Heart left ventricle (tissue), 16 donors: ENCODE results near the gene RIPPLY1. TPM values are rescaled to one million over a fixed set of nuclear protein-coding genes. Genes with fewer than 3 reads are reported as not detected.

ENCODE experiments used
- ATAC-seq, 4 donors: fragments of 200-7000 bp; cut with Tn5 transposase; one replicate each; pipeline ENCODE4 v1.9.1; 2020 to 2022; ENCODE audit warnings: moderate library complexity in 4 of 4, mild to moderate bottlenecking in 3 of 4, moderate number of reproducible peaks in 1 of 4
- DNase-seq, 5 donors: peaks; one replicate each; pipeline ENCODE4 v3.0.0-alpha.2; 2020
- H3K27ac ChIP-seq, 12 donors: fragments of 200-600 bp; sonication (generic) in 4 of 12; one replicate each; pipeline versions ENCODE4 v1.5.0 to v1.8.0; 2016 to 2022; ENCODE audit warnings: mild to moderate bottlenecking in 2 of 12
- H3K27me3 ChIP-seq, 9 donors: fragments of 200-600 bp; sonication (generic) in 2 of 9; one replicate each; pipeline versions ENCODE4 v1.5.1 to v1.8.0; 2016 to 2022; ENCODE audit warnings: mild to moderate bottlenecking in 3 of 9
- H3K36me3 ChIP-seq, 9 donors: fragments of 200-600 bp; sonication (generic) in 2 of 9; one replicate each; pipeline versions ENCODE4 v1.5.0 to v1.8.0; 2018 to 2022; ENCODE audit warnings: mild to moderate bottlenecking in 2 of 9
- H3K4me1 ChIP-seq, 12 donors: fragments of 200-600 bp; sonication (generic) in 4 of 12; one replicate each; pipeline versions ENCODE4 v1.5.0 to v1.8.0; 2016 to 2022; ENCODE audit warnings: mild to moderate bottlenecking in 3 of 12
- H3K4me3 ChIP-seq, 12 donors: fragments of 200-600 bp; sonication (generic) in 4 of 12; one replicate each; pipeline versions ENCODE4 v1.5.0 to v1.8.0; 2017 to 2022; ENCODE audit warnings: mild to moderate bottlenecking in 9 of 12, moderate library complexity in 4 of 12
- H3K9me3 ChIP-seq, 12 donors: fragments of 200-600 bp; sonication (generic) in 4 of 12; one replicate each; pipeline versions ENCODE4 v1.5.0 to v1.8.0; 2016 to 2022; ENCODE audit warnings: mild to moderate bottlenecking in 1 of 12
- CTCF ChIP-seq, 12 donors: fragments of 200-600 bp; sonication (generic) in 4 of 12; IDR thresholded peaks; one replicate each; pipeline versions ENCODE4 v1.5.0 to v1.8.0; 2018 to 2022; ENCODE audit warnings: antibody characterized with exemption in 12 of 12, mild to moderate bottlenecking in 5 of 12
- POLR2A ChIP-seq, 2 donors: fragments of 450-650 bp; IDR thresholded peaks; one replicate each; pipeline ENCODE4 v1.6.1; 2017; ENCODE audit warnings: antibody characterized with exemption in 2 of 2, mild to moderate bottlenecking in 2 of 2, moderate library complexity in 2 of 2
- WGBS, 4 donors: extraction: QIAGEN DNeasy Blood & Tissue Kit in 2 of 4; methylation state at CpG; one replicate each; pipeline versions ENCODE4 v1.1.5 to v1.1.7; 2013 to 2018; 5-methylcytosine and 5-hydroxymethylcytosine counted together
- intact Hi-C, 10 donors: fragments of 100-400 bp; cut with DNase I; formaldehyde crosslinking; loops; one replicate each; pipeline versions ENCODE4 v1.11.1 to v1.14.2; 2022
- polyA plus RNA-seq, 2 donors: library from polyadenylated mRNA; stranded (reverse); fragments of 200-250 nt; gene quantifications; one replicate each; pipeline ENCODE4 v1.2.3, GENCODE V29; 2013
- total RNA-seq, 9 donors: library from RNA; depleted of rRNA in 2 of 9; stranded (reverse); fragments of >200 nt in 2 of 9; fragmentation: NEBNext Ultra II Directional in 3 of 9; extraction: Animal tissue kit (Norgen Biotek cat#: 25700) in 3 of 9; gene quantifications; one replicate each; pipeline versions ENCODE4 v1.1.0 to v1.2.4, GENCODE V29; 2016 to 2023
- donor health status: ischemic (EF 13 %, LVEDD 7.1; RV severe dilation, severe dysfunction).
- donor health status: healthy with polysubstance abuse.
- donor health status: DM: no; HTN: yes; CAD: no.
- donor health status: DM: no; HTN: no; CAD: no.
- donor health status: ischemic (EF 25% LVEDD 6.9; RV normal size, moderate dysfunction).
- donor health status: ischemic (EF 25% LVEDD 5.7; RV mildly dilated, moderate dysfunction).
- donor health status: healthy.
- donor health status: DM: yes; HTN: yes; CAD: no.
- donor health status: ischemic (EF 35%, LVEDD 5.7; RV mildly dilated, moderate dysfunction).
- donor health status: nonischemic (EF 11% LVEDD 7.7; RV severe dilation, severe dysfunction).
- donor health status: DM: yes; HTN: yes; CAD: no.
- donor health status: PGD.
- donor health status: ischemic (EF 29% LVEDD 5.4; RV normal size, mild dysfunction).
- donor health status: nonischemic (EF 23%, LVEDD 6.1; RV moderate dilation, normal function).

The RIPPLY1 gene
- total and polyA plus RNA-seq, 11 donors, result 0.10 TPM; not detected in 10

- TF ChIP-seq CTCF (IDR thresholded peaks at IDR 0.05) (no peak), POLR2A (IDR thresholded peaks at IDR 0.05) (no peak)
- Histone ChIP-seq H3K9me3 (no peaks in the 10 kb centered on the region), H3K36me3 (peaks cover 0 to 23% (median 2%) of the 10 kb centered on the region in 9 donors), H3K4me1 (no peaks in the 10 kb centered on the region), H3K27ac (no peak overlapping the region), H3K27me3 (peaks cover 0 to 26% (median 0%) of the 10 kb centered on the region in 9 donors), H3K4me3 (no peak overlapping the region)
- ATAC-seq (no peak), DNase-seq (no peak)
- 40 to 94% (median 71%) methylated on average over 2 of the region's 2 CpGs for whole genome bisulfite sequencing, 4 donors
- intact Hi-C loops, result loop anchor here in 8 of 10 donors (5.0 to 10.0 kb wide), 4 partner anchors 46 to 58 kb away; partner anchors contain the start of gene RIPPLY1 (in 1 of the 8)
Observed at GRCh38 chrX:106950381-106950780, 47.2 kb upstream of the RIPPLY1 start.

GRCh38 chrX:106949366-106949765 is 46.2 kb upstream of the RIPPLY1 start:
- H3K9me3 ChIP-seq, result no peaks in the 10 kb centered on the region
- intact Hi-C loops, result loop anchor here in 1 of 10 donors (5.0 kb wide), 1 partner anchor 42 kb away; no protein-coding TSS in a partner anchor
- no peaks in the 10 kb centered on the region for H3K4me1 ChIP-seq
- H3K27me3 ChIP-seq, result peaks cover 0 to 30% (median 0%) of the 10 kb centered on the region in 9 donors
- 52 to 100% (median 88%) methylated on average over 1 of the region's 1 CpG for WGBS, 4 donors
- no peak for TF ChIP-seq CTCF (IDR thresholded peaks at IDR 0.05)
- no peak for TF ChIP-seq POLR2A (IDR thresholded peaks at IDR 0.05)
- no peak overlapping the region for H3K4me3 ChIP-seq
- H3K36me3 ChIP-seq, result peaks cover 0 to 17% (median 0%) of the 10 kb centered on the region in 9 donors
- DNase-seq, result no peak
- ATAC-seq, result no peak
- no peak overlapping the region for H3K27ac ChIP-seq

- intact Hi-C loops, result loop anchor here in 1 of 10 donors (5.0 kb wide), 1 partner anchor 41 kb away; no protein-coding TSS in a partner anchor
- no peak for ATAC-seq
- no peak for DNase-seq
- TF ChIP-seq CTCF (IDR thresholded peaks at IDR 0.05) (no peak), POLR2A (IDR thresholded peaks at IDR 0.05) (no peak)
- no peak overlapping the region for H3K27ac ChIP-seq
- H3K9me3 ChIP-seq, result no peaks in the 10 kb centered on the region
- H3K4me3 ChIP-seq, result no peak overlapping the region
- H3K4me1 ChIP-seq, result no peaks in the 10 kb centered on the region
- 75 to 97% (median 86%) methylated on average over 3 of the region's 3 CpGs for WGBS, 4 donors
- H3K36me3 ChIP-seq, result peaks cover 0 to 10% (median 0%) of the 10 kb centered on the region in 9 donors
- peaks cover 0 to 32% (median 0%) of the 10 kb centered on the region in 9 donors for H3K27me3 ChIP-seq
Observed at GRCh38 chrX:106948641-106949040, 45.5 kb upstream of the RIPPLY1 start.

- Histone ChIP-seq H3K36me3 (peaks cover 0 to 18% (median 6%) of the 10 kb centered on the region in 9 donors), H3K4me1 (no peaks in the 10 kb centered on the region), H3K4me3 (no peak overlapping the region), H3K27ac (no peak overlapping the region), H3K27me3 (peaks cover 0 to 28% (median 0%) of the 10 kb centered on the region in 9 donors), H3K9me3 (no peaks in the 10 kb centered on the region)
- no peak for ATAC-seq
- TF ChIP-seq POLR2A (IDR thresholded peaks at IDR 0.05) (no peak), CTCF (IDR thresholded peaks at IDR 0.05) (no peak)
- 86 to 100% (median 93%) methylated on average over 3 of the region's 3 CpGs for WGBS, 4 donors
- intact Hi-C loops, result loop anchor here in 1 of 10 donors (5.0 kb wide), 1 partner anchor 39 kb away; no protein-coding TSS in a partner anchor
- DNase-seq, result no peak
Observed at GRCh38 chrX:106946464-106946863, 43.3 kb upstream of the RIPPLY1 start.
